Putamen (tissue), 1 donor: ENCODE data around the gene DNAJC18.

Source experiments
- DNase-seq: peaks from one replicate; pipeline ENCODE4 v3.0.0-alpha.2; 2016; ENCODE audit warnings: low spot score

The DNAJC18 gene

DNA sequence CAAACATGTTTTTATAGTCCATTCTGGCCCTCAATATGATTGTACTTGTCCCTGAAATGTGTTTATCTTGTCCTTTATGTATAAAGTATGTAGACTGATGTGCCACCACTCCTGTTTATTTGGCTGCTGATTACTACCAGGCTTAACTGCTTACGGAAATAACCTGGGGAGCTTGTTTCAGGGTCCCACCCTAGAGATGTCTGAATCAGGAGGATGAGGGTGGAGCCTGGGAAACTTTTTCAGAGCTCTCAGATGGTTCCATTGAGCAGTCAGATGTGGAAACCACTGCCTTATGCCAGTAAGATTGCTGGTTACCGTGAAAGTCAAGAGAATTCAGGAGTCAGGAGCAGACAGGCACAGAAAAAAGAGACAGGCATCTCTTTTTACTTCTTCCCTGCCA is 75.4 kb downstream of the DNAJC18 start:
- DNase-seq: no peak

DNA sequence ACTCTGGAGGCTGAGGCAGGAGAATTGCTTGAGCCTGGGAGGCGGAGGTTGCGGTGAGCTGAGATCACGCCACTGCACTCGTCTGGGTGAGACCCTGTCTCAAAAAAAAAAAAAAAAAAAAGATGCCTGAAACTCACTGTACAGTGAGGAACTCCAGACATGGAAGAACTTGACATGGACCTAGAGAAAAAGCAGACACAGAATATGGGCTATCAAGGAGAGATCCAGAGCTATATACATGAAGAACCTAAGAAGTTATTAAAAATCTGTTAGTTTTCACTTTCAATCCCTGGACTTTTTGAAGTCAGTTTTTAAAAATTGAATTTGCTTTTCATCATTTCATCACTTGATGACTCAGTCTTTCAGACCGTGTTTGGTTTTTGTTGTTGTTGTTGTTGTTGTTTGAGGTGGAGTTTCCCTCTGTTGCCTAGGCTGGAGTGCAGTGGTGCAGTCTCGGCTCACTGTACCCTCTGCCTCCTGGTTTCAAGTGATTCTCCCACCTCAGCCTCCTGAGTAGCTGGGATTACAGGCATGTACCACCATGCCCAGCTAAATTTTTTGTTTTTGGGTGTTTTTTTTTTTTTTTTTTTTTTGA is 77.4 kb downstream of the DNAJC18 start:
- no peak for DNase-seq

DNA sequence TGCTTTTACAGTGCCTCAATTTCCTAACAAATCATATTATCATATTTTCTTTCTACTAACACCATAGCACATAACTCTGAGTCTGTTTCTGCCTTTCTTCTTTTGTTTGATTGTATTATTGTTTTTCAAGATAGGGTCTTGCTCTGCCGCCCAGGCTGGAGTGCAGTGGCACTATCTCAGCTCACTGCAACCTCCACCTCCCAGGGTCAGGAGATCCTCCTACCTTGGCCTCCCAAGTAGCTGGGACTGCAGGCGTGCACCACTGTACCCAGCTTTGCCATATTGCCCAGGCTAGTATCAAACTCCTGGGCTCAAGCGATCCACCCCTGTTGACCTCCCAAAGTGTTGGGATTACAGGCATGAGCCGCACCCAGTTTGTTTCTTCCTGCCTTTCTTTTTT is 78.9 kb downstream of the DNAJC18 start:
- DNase-seq: no peak
